GM10266 (cell line): ENCODE data around the gene SNX14.
"Not testable (repeated sequence)": the region's sequence is repeated elsewhere in the genome, so short reads cannot be mapped to it uniquely, and the experiment has no call there.

Source experiments
- DNase-seq: peaks from one replicate; pipeline ENCODE4 v3.0.0; 2012; ENCODE audit errors: extremely low spot score
- CTCF ChIP-seq: IDR thresholded peaks from 2 replicates; pipeline ENCODE4 v1.5.1; 2012; ENCODE audit warnings: mild to moderate bottlenecking, low read depth; ENCODE audit not compliant: control insufficient read depth, insufficient read depth; ENCODE audit errors: missing control alignments

The SNX14 gene

GRCh38 chr6:85544776-85545175, 48.9 kb downstream of the SNX14 start:
- DNase-seq, result no peak
- TF ChIP-seq CTCF, result no peak

GRCh38 chr6:85537055-85537494, 56.6 kb downstream of the SNX14 start:
- peak; percentile 8 for DNase-seq
- TF ChIP-seq CTCF, result peak; percentile 29

GRCh38 chr6:85524281-85524680, 69.4 kb downstream of the SNX14 start:
- DNase-seq, result not testable (repeated sequence)

- no peak for TF ChIP-seq CTCF
- DNase-seq, result no peak
Observed at GRCh38 chr6:85516168-85516567, 77.5 kb downstream of the SNX14 start.

GRCh38 chr6:85506441-85507093, 87.1 kb downstream of the SNX14 start:
- no peak for TF ChIP-seq CTCF
- no peak for DNase-seq

- TF ChIP-seq CTCF, result no peak
- DNase-seq, result no peak
Observed at GRCh38 chr6:85498596-85499258, 94.9 kb downstream of the SNX14 start.

GRCh38 chr6:85496856-85497255, 96.8 kb downstream of the SNX14 start:
- no peak for DNase-seq
- TF ChIP-seq CTCF, result no peak
